ENCODE data around the gene PCDHGB6.
"Not testable (repeated sequence)": the region's sequence is repeated elsewhere in the genome, so short reads cannot be mapped to it uniquely, and the experiment has no call there.

PCDHGB6 gene

DNA sequence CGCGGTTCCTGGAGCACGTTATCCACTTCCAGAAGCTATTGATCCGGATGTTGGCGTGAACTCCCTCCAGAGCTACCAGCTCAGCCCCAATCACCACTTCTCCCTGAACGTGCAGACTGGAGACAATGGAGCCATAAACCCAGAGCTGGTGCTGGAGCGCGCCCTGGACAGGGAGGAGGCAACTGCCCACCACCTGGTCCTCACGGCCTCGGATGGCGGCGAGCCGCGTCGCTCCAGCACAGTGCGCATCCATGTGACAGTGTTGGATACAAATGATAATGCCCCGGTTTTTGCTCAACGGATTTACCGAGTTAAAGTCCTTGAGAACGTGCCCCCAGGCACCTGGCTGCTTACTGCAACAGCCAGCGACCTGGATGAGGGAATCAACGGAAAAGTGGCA, 4.4 kb upstream of the PCDHGB6 start:
- H3K4me3 ChIP-seq (ENCODE audit: low read length): no peak overlapping the region
- DNase-seq (ENCODE audit: low read depth): no peak
- TF ChIP-seq CTCF (conservative IDR thresholded peaks at IDR 0.05; ENCODE audit: low read length): no peak

GRCh38 chr5:141409598-141410306, 1.9 kb downstream of the PCDHGB6 start:
- no peak overlapping the region for H3K4me3 ChIP-seq (ENCODE audit: low read length)
- no peak for DNase-seq (ENCODE audit: low read depth)
- TF ChIP-seq CTCF (conservative IDR thresholded peaks at IDR 0.05; ENCODE audit: low read length): no peak

DNA sequence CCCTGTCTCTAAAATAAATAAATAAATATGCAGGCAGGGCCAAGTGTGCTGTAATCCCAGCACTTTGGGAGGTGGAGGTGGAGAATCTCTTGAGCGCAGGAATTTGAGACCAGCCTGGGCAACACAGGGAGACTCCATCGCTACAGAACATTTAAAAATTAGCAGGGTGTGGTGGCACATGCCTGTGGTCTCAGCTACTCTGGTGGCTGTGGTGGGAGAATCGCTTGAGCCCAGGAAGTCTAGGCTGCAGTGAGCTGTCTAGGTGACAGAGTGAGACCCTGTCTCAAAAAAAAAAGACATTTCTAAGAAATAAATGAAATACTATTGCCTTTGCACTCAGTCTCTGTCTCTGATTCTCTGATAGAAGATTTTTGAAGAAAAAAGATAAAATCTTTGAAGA, 3.8 kb downstream of the PCDHGB6 start:
- no peak for TF ChIP-seq CTCF (conservative IDR thresholded peaks at IDR 0.05; ENCODE audit: low read length)

DNA sequence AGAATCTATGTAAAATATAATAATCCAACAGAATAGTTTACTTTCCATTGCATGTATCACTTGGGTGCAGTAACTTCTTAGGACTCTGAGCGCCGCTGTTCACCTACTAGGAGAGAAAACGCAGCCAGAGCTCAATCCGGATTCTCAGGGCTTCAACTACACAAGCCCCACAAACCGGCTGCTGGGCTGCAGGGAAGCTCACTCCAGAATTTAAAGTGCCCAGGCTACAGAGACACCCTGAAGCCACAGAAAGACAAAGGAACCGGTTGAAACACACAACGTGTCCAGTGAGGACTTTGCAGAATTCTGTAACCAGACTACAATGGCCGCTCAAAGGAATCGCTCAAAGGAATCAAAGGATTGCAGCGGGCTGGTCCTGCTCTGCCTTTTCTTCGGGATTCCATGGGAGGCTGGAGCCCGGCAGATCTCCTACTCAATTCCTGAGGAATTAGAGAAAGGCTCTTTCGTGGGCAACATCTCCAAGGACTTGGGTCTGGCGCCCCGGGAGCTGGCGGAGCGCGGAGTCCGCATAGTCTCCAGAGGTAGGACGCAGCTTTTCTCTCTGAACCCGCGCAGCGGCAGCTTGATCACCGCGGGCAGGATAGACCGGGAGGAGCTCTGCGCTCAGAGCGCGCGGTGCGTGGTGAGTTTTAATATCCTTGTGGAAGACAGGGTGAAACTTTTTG, 5.2 kb downstream of the PCDHGB6 start, which contains the start of gene PCDHGA10:
TSS of gene PCDHGA10 (plus strand) at position 134 of the 686 bp plus-strand sequence. CDS start at position 323, 189 bp downstream.
- peak within 1 kb of the TSS; percentile 67 for H3K4me3 ChIP-seq (ENCODE audit: low read length)
- TF ChIP-seq CTCF (conservative IDR thresholded peaks at IDR 0.05; ENCODE audit: low read length): peak; percentile 82
- DNase-seq (ENCODE audit: low read depth): peak; percentile 78

More for the DNA sequence above, 3.8 kb downstream of the PCDHGB6 start:
- no peak overlapping the region for H3K4me3 ChIP-seq (ENCODE audit: low read length)
- DNase-seq (ENCODE audit: low read depth): no peak

DNA sequence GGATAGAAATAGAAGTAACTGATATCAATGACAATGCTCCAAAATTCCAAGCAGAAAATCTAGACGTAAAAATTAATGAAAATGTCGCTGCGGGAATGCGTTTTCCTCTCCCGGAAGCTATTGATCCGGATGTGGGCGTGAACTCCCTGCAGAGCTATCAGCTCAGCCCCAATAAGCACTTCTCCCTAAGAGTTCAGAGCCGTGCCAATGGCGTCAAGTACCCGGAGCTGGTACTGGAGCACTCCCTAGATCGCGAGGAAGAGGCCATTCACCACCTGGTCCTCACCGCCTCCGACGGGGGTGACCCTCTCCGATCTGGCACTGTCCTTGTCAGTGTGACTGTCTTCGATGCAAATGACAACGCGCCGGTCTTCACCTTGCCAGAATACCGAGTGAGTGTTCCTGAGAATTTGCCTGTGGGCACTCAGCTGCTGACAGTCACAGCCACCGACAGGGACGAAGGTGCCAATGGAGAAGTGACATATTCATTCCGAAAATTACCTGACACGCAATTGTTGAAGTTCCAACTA, 5.8 kb downstream of the PCDHGB6 start:
- TF ChIP-seq CTCF (conservative IDR thresholded peaks at IDR 0.05; ENCODE audit: low read length): no peak
- no peak for DNase-seq (ENCODE audit: low read depth)
- peak overlapping the region; percentile 67 for H3K4me3 ChIP-seq (ENCODE audit: low read length)

DNA sequence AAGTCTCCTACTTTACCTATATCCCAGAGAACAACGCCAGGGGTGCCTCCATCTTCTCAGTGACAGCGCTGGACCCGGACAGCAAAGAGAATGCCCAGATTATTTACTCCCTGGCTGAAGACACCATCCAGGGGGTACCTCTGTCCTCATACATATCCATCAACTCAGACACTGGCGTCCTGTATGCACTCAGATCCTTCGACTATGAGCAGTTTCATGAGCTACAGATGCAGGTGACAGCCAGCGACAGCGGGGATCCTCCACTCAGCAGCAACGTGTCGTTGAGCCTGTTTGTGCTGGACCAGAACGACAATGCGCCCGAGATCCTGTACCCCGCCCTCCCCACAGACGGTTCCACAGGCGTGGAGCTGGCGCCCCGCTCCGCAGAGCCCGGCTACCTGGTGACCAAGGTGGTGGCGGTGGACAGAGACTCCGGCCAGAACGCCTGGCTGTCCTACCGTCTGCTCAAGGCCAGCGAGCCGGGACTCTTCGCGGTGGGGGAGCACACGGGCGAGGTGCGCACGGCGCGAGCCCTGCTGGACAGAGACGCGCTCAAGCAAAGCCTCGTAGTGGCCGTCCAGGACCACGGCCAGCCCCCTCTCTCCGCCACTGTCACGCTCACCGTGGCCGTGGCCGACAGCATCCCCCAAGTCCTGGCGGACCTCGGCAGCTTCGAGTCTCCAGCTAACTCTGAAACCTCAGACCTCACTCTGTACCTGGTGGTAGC, 6.9 kb downstream of the PCDHGB6 start:
- not testable (repeated sequence) for DNase-seq (ENCODE audit: low read depth); H3K4me3 ChIP-seq (ENCODE audit: low read length)

GRCh38 chr5:141415275-141415618, 7.4 kb downstream of the PCDHGB6 start:
- not testable (repeated sequence) for DNase-seq (ENCODE audit: low read depth)

More at GRCh38 chr5:141415275-141415618, 7.4 kb downstream of the PCDHGB6 start:
- not testable (repeated sequence) for H3K4me3 ChIP-seq (ENCODE audit: low read length)
